ENCODE results near the gene NTN1. TPM values are rescaled to one million over a fixed set of nuclear protein-coding genes. Genes with fewer than 3 reads are reported as not detected.

Gene NTN1
- total RNA-seq, 1 experiment from 2014 or later, result 0.07 TPM

DNA sequence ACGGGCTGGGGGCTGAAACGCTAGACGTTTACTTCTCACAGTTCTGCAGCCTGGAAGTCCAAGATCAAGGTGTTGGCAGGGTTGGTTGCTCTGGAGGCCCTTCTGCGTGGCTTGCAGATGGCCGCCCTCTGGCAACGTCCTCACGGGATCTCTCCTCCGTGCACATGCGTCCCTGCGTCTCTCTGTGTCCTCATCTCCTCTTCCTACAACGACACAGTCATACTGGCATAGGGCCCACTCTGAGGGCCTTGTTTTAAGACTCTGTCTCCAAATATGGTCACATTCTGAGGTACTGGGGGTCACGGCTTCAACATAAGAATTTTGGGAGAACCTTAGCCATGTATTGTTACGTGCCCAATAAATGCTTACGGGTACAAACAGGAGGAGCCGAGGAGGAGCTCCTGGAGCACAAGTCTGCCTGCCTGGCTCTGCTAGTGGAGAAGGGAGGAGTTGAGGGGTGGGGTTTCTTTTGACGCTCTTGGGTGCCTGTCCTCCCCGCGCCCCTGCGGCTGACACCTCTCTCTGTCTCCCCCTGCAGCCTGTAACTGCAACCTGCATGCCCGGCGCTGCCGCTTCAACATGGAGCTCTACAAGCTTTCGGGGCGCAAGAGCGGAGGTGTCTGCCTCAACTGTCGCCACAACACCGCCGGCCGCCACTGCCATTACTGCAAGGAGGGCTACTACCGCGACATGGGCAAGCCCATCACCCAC lies 141.1 kb downstream of the NTN1 start:
- DNase-seq (ENCODE audit: low read depth), result no peak

DNA sequence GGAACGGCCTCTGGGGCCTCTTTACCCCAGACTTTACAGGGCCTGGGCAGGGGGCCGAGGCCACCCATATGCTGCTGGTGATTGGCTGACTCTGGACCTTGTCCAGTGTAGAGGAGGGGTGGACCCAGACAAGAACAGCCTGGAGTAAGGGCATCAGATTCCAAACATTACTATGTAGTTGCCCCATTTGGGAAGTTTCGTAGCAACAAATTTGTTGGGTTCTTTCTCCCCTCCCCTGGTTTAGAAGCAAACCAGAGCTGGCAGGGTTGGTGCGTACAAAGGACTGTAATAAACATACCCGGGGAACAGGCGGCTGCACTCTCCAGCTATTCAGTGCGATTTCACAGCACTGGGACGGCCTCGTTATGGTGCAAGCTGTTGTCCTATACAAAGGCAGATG lies 145.5 kb downstream of the NTN1 start:
- no peak for DNase-seq (ENCODE audit: low read depth)

DNA sequence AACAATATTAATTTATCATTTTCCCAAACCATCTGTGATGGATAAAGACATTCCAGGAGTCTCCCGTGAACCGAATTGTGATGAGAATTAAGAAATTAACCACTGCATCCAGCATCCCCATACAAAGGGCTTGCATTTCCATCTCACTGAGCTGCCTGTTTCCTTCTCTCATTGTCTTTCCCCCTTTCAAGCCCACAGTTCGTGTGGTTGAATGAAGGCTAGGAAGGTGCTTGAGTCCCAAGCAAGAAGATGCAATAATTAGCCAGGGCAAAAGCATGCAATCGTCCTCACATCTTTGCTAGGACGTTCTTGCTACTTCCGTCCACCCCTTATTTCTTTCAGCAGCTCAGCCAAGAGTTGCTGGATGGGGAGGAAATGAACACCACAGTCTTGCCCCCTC lies 146.1 kb downstream of the NTN1 start:
- no peak for DNase-seq (ENCODE audit: low read depth)

DNA sequence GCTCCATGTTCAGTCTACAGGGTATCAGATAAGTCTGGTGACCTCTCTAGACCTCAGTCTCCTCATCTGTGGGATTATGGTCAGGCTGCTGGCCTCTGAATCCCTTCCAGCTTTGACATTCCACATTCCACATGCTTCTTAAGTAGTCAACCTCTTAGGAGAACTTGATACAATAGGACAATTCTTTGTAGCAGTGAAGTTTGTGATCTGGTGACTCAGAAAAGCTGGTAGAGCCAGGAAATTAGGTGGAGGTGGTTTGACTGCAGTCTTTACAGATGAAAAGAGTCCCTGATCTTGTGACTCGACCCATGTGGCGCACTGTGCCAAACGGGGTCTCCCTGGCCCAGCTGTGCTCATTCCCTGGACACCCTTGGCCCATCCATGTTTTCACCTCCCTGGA lies 147.8 kb downstream of the NTN1 start:
- DNase-seq (ENCODE audit: low read depth), result no peak

DNA sequence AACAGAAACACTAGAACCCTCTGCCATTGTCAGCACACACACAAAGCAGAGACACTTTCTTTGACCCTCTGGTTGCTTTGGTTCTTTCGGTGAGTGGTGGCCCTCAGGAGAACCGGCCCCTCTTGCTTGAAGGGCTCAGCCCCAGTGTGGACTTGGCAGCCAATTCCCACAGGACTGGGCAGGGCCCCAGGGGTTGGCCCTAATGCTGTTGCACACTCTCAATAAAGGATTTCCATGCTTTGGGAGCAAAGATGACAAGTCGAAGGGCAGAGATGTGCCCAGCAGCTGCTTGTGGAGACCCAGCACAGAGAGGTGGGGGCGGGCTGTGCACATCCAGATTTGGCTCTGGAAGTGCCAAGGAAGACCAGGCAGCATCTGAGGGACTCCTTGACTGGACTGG lies 149.0 kb downstream of the NTN1 start:
- DNase-seq (ENCODE audit: low read depth), result no peak

DNA sequence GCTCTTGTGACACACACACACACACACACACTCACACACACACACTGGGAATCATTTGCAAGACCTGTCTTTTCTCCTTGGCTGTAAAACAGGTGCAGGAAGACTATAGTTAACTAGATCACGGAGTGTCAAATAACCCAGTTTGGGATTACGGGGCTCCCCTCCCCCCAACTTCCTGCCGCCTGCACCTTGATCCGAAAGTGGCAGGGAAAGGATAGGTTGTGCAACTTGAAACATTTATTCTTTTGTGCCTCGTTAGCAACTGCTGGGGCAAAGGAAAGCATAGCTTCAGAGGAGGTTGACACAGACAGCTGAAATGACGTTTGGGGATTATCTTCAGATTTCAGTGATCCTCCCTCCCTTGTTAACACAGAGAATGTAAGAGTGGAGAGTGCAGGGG lies 149.5 kb downstream of the NTN1 start:
- no peak for DNase-seq (ENCODE audit: low read depth)

DNA sequence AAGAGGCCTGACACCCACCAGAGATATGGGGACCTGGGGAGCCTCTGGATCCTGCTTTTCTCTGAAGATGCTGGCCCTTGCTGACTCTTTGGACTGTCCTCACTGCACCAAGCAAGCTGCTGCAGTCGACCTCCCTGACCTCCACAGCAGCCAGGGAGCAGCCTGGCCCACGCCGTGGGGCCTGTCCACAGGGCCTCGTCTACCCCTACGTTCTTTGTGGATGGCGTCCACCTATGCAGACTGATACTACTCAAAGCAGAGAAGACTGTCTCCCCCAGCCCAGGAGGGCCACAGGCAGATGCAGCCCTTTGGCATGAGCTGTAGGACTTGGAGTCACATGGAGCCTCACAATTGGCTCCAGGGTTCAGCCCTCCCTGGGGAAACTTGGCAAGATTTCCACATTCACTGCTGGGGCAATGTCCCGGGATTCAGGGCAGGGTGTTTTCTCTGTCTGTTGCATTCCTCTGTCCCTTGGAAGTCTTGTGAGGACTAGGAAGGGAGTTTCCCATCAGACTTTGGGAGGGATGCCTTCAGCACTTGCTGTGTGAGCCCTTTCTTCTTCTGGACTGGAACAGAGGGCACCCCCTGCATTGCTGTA lies 152.2 kb downstream of the NTN1 start:
- DNase-seq (ENCODE audit: low read depth), result no peak

DNA sequence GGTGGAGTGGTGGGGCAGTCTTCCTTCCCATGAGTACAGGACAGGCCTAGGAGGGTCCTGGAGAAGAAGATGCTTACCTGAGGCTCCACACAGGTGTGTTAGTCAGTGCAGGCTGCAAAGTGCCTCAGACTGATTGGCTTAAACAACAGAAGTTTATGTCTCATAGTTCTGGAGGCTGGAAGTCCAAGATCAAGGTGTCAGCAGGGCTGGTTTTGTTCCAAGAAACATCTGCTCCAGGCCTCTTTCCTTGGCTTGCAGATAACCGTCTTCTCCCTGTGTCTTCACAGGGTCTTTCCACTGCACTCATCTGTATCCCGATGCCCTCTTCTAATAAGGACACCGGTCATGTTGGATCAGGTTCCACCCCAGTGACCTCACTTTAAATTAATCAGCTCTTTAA lies 153.0 kb downstream of the NTN1 start:
- DNase-seq (ENCODE audit: low read depth), result no peak

DNA sequence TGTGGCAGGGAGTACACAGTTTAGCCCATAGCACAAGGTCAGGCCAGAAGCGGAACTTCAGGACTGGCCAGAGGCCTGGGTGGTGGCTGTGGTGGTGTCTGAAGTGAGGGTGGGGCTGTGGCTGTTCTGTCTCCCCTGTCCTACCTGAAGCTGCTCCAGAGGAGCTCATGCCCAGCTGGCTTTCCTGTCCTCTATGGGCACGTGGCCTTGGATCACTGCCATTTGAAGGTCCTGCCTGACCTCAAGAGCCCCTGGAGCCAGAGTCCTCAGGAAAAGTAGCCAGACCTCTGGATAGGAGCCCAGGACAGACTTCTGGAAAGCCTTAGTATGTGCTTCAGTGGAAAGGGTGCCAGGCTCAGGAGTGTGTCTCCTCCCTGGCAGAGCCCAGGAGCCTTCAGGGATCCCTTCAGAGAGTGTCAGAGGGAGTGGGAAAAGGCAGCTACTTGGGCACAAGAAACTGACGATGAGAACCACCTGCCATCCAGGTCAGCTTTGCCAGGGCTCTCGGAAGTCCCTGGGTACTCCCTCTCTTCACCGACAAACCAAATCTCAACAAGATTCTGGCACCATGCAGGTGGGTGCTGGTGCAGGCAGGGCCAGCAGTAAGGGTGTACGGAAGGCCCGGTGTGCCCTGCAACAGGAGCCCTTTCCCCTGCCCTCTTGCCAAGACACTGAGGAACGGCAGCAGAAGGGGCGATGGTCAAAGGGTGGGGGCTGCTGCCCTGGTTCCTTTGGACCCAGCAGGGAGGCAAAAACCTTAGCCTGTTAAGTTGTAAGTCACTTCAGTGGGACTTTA lies 153.7 kb downstream of the NTN1 start:
- no peak for DNase-seq (ENCODE audit: low read depth)

DNA sequence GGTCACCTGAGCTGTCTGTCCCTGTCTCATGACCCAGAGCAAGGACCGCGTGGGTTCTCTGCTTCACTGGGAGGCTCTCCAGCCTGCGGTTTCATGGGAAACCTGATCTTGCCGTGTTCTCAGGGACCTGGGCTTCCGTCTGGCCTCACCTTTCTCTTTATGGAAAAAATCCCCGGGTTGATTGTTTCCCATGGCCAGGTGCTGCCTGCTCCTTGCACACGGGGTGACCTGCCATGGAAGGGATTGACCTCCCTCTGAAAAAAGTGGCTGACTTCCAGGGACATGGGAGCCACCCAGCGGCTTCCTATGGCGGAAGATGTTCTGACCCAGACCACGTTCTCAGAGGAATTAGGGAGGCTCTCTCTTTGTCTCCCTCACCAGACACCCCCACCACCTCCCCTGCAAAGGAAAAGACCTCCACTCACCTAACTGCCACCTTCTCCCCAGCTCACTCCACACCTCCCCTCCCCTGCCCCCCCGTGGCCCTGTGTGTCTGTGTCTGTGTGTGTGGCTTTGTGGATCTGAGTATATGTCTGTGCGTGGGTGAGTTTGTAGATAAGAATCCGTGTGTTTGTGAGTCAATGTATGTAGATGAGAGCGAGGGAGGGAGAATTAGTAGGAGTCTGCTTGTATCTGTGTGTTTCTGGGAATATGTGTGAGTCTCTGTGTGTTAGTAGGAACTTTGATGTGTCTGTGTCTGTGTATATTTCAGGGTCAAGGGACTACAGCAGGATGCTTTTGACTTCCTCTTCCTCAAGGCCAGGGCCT lies 154.6 kb downstream of the NTN1 start:
- DNase-seq (ENCODE audit: low read depth), result no peak

DNA sequence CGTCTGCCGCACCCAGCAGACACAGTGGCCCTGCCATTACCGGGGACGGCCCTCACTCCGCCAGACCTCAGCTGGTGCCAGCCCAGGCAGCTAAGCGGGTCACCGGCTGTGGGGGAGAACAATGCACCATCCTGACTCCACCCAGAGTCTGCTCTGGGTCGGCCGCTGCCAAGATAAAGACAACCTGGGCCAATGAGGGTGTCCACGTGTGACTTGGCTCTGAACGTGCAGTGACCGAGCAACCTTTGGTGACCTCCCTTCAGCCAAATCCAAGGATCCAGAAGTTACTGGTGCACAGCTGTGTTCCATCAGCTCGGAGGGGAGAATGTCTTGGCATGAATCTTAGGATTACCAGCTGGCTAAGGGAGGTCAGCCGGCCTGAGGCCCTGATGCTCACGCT lies 155.9 kb downstream of the NTN1 start:
- no peak for DNase-seq (ENCODE audit: low read depth)

DNA sequence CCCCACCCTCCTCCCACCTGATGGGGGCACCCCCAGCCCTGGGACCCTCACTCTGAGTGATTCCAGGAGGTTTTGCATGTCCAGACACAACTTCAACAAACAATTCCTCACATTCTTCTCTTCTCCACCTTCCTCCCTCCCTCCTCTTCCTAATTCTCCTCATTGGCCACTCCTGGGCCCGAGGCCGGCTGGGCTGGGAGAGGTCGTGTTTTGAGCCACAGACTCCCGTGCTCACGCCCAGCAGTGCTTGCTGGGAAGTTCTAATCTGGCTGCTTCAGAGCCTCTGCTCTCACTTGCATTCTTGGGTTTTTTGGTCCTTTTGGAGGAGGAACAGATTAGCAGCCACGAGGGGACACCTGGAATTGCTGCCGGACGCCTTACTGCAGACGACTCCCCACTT lies 157.0 kb downstream of the NTN1 start:
- DNase-seq (ENCODE audit: low read depth), result no peak

DNA sequence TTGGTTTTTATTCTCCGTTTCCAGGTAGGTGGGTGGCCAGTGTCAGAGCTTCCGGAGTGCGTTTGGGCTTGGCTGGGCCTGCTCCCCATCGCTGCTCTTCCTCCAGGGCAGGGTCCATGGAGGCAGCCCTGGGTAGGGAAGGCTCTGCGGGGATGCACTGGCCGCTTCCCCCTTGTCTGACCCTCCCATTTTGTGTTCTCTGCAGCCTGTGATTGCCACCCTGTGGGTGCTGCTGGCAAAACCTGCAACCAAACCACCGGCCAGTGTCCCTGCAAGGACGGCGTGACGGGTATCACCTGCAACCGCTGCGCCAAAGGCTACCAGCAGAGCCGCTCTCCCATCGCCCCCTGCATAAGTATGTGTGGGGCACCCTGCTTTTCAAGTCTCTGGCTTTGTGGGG lies 158.3 kb downstream of the NTN1 start:
- no peak for DNase-seq (ENCODE audit: low read depth)

DNA sequence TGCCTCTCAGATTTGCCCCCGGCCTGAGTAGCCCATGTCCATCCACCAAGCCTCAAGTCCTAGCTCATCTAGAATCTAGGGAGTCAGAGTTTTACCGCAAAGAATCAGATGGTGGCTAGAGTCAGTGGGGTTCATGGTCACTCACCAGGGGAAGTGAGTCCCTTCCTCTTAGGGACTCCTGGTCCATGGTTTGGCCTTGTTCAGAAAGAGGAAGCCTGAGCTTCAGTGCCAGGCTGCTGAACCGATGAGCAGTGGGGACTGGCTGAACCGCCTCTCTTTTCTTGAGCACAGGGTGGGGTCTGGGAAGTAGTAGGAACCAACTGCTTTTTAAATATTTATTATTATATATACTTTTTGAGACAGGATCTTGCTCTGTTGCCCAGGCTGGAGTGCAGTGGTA lies 160.3 kb downstream of the NTN1 start:
- no peak for DNase-seq (ENCODE audit: low read depth)

DNA sequence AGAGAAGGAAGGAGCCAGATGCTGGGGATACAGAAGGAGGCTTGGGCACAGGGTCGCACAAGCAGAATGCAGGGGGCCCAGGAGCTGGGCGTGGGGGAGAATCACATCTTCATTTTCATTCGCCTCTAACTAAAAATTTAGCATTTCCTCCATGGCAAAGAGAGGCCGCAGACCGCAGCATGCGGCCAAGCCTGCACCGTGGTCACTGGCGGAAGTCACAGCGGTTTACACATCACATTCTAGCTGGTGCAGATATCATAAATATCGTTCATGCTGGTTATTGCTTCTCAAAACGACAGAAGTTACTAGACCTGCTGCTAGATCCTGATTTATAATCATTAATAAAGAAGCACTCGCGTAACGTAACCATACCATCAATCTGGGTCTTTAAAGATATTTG lies 162.0 kb downstream of the NTN1 start:
- DNase-seq (ENCODE audit: low read depth), result no peak

DNA sequence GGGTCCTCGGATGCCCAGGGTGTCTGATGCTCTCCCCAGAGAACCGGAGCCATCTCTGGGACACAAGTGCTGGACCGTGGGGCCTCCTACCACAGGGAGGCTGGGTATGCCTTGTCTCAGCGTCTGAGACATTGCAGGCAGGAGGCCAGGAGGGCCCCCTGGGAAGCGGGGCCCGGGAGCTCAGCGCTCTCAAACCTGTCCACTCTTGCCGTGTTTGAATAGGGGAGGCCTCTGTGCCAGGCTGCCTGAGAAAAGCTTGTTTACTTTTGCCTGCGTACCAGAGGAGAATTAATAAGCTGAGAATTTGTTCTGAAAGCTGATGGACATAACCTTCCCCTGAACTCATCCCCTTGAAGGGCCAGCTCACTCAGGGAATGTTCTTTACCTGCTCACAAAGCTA lies 163.8 kb downstream of the NTN1 start:
- DNase-seq (ENCODE audit: low read depth), result no peak

DNA sequence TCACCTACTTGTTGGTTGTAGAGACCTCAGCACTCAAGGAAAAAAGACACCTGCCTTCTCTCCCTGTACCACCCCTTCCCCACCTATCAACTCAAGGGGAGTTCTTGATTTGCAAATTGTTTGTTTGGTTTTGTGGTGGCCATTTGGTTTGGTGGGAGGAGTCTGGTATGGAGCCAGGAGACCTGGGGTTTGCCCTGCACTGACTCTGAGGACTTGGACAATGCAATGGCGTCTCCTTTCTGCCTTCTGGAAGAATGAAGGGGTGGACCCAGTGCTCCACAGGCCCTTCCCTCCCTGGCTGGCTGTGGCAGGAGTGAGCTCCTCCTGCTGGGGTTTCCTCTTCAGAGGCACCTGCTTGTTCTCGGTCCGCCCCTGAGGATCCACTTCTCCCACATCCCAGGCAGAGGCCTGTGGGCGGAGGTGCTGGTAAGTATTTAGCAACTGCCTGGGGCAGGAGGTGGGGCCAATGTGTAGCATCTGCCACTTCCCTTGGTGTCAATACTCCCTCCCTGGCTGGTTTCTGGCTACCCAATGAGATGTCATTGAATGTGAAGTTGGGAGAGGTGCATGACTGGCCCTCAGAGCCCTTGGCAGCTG lies 164.5 kb downstream of the NTN1 start:
- DNase-seq (ENCODE audit: low read depth), result no peak

DNA sequence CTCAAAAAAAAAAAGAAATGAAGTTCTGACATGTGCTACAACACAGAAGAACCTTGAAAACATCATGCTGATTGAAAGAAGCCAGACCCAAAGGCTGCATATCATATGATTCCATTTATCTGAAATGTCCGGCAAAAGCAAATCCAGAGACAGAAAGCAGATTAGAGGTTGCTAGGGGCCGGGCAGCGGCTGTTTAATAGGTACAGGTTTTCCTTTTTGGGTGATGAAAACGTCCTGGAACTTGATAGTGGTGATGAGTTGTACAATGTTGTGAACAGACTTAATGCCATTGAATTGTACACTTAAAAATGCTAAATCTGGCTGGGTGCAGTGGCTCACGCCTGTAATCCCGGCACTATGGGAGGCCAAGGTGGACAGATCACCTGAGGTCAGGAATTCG lies 166.5 kb downstream of the NTN1 start:
- DNase-seq (ENCODE audit: low read depth), result no peak

DNA sequence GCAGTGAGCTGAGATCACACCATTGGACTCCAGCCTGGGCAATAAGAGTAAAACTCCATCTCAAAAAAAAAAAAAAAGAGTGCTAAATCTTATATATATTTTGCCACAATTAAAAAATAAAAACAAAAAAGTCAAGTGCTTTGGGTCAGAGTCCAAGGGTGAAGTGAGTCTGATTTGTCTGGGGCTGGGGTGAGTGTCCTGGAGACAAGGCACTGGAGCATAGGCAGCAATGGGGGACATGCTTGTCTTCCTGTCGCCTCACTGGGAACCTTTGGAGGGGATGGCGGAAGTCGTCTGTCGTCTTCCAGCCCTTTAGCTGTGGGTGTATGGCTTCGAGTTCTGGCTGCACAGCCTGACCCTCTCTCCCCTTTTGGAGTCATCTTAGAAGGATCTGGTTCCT lies 167.1 kb downstream of the NTN1 start:
- no peak for DNase-seq (ENCODE audit: low read depth)

DNA sequence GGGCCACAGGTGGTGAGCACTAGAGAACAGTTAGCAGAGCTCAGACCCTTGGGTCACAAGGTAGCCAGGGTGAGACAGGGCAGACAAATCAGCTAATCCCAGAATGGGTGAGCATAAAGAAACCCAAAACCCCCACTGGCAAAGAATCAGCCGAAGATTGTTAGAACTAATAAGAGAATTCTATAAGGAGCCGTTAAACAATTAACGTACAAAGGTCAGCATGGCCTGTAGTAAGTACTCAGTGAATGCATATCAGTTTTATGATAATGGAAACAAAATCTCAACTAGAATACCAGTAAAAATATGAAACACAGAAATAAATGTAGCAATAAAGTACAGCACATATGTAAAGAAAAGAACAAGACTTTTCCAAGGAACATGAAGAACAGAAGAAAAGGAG lies 168.6 kb downstream of the NTN1 start:
- DNase-seq (ENCODE audit: low read depth), result no peak

DNA sequence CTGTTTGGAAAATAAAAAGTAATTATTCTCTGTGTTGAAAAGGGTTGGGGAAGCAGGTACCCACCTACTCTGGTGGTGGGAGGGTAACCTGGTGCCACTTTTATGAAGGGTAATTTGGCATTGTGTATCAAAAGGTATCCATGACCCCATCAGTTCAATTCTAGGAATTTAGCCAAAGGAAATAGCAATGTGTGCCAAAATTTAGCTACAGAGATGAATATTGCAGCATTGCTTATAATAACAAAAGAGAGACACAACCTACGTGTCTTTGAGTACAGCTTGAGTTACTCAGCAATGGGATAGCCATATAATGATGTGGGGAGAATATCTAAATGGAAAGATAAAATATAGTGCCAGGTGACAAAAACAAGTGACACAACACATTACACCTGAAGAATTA lies 170.7 kb downstream of the NTN1 start:
- DNase-seq (ENCODE audit: low read depth), result no peak

DNA sequence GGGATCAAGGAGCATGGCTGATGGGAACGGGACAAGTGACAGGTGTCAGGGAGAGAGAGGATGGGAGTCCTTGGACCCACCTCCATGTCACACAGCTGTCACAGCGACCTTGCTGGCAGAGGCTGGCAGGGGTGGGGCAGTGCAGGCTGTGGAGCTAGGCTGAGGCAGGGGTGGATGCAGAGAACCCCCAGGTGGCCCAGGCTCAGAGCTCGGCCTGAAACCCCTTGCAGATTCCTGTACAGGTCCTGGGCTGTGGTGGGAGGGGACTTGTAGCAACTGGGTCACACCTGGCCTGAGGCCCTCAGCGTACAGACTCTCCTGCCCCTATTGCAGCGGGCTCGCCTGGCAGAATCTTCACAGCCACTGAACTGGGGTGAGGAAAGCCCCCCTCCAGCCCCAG lies 174.1 kb downstream of the NTN1 start:
- no peak for DNase-seq (ENCODE audit: low read depth)
